Stomach (tissue), 4 donors: ENCODE measurements around the gene PIGR.

Experiments used
- POLR2A ChIP-seq, 4 donors: fragments of 450-650 bp; IDR thresholded peaks; one replicate each; pipeline ENCODE4 v1.6.1; 2016; ENCODE audit warnings: antibody characterized with exemption in 4 of 4, control low read depth in 2 of 4, mild to moderate bottlenecking in 1 of 4, moderate library complexity in 1 of 4
- POLR2AphosphoS5 ChIP-seq, 3 donors: sonication (generic); formaldehyde crosslinking; IDR thresholded peaks; one replicate each; pipeline ENCODE4 v1.6.1; 2016; ENCODE audit warnings: antibody characterized with exemption in 3 of 3
- TF ChIP-seq, protein P1 (sequence below), 7 experiments: fragments of 450-650 bp in 4 of 7; fragments of 200-600 bp in 3 of 7; sonication (generic) in 3 of 7; IDR thresholded peaks; one replicate each; pipeline ENCODE4 v1.5.1; 2016 to 2019; ENCODE audit warnings: antibody characterized with exemption in 7 of 7, control low read depth in 2 of 7, mild to moderate bottlenecking in 1 of 7

DNA sequence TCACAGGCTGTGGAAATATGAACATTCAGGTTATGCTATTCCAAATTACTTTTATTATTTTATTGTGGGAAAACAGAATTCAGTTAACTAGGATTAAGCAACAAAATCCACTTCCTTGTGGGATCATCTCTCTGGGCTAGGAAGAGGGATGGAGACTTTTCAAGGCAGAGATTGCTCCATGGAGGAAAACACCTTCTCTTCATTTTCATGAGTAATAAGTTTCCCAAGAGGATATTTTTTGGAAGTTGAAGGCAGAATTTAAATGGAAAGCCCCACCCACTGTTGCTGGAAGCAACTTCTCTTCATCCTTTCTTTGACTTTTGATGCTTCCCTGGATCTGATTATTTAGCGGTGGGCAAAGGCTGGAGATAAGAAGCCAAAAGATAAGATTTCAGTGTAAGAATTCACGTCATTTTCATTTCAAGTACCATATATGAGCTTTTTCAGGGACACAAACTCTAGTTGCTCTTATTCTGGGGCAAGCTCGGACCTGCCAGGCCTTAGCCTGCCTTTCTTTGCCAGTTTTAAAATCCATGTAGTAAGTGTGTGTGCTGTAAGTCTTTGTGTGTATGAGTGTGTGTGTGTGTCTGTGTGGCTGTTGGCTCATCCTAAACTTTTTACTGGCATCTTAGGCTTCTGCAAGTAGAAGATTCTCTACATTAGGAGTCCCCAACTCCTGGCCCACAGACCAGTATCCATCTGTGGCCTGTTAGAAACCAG is 60.8 kb downstream of the PIGR start:
- TF ChIP-seq, protein P1, sequence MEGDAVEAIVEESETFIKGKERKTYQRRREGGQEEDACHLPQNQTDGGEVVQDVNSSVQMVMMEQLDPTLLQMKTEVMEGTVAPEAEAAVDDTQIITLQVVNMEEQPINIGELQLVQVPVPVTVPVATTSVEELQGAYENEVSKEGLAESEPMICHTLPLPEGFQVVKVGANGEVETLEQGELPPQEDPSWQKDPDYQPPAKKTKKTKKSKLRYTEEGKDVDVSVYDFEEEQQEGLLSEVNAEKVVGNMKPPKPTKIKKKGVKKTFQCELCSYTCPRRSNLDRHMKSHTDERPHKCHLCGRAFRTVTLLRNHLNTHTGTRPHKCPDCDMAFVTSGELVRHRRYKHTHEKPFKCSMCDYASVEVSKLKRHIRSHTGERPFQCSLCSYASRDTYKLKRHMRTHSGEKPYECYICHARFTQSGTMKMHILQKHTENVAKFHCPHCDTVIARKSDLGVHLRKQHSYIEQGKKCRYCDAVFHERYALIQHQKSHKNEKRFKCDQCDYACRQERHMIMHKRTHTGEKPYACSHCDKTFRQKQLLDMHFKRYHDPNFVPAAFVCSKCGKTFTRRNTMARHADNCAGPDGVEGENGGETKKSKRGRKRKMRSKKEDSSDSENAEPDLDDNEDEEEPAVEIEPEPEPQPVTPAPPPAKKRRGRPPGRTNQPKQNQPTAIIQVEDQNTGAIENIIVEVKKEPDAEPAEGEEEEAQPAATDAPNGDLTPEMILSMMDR (IDR thresholded peaks at IDR 0.05): no peak
- no peak for TF ChIP-seq POLR2A (IDR thresholded peaks at IDR 0.05)
- TF ChIP-seq POLR2AphosphoS5 (IDR thresholded peaks at IDR 0.05): no peak
